B cell (primary cell): ENCODE results near the gene CHTF18. TPM values are rescaled to one million over a fixed set of nuclear protein-coding genes. Genes with fewer than 3 reads are reported as not detected.
A peak's percentile ranks its signal among the peaks of the same experiment; 100 is the strongest.

ENCODE experiments used
- ATAC-seq: fragments of 200-7000 bp; cut with Tn5 transposase; one replicate; pipeline ENCODE4 v1.10.0; 2021; ENCODE audit warnings: low read depth, mild to moderate bottlenecking, moderate number of reproducible peaks, moderate library complexity
- CTCF ChIA-PET: fragments of 350-600 bp; sonication (Branson Sonifier 250); formaldehyde crosslinking; loops from one replicate; lab custom pipeline; 2021; ENCODE audit warnings: antibody characterized with exemption, inconsistent platforms; lab: Charles Lee
- POLR2A ChIA-PET: fragments of 350-600 bp; sonication (Branson Sonifier 250); formaldehyde crosslinking; loops from one replicate; lab custom pipeline; 2021; ENCODE audit warnings: antibody characterized with exemption; lab: Charles Lee
- DNase-seq: peaks from one replicate; pipeline ENCODE4 v3.0.0; 2013
- H2AFZ ChIP-seq: 2 replicates; pipeline ENCODE4 v1.6.1; 2012; ENCODE audit warnings: mild to moderate bottlenecking, low read depth, low read length; ENCODE audit not compliant: insufficient read depth, poor library complexity, severe bottlenecking
- H3K27ac ChIP-seq, 2 donors: 1 replicate in 1 of 2; 2 replicates in 1 of 2; pipeline ENCODE4 v1.5.1; 2012 to 2013; ENCODE audit warnings: low read length in 2 of 2, mild to moderate bottlenecking in 2 of 2, moderate library complexity in 1 of 2
- H3K27me3 ChIP-seq, 4 experiments: fragments of 200-600 bp in 1 of 4; sonication (generic) in 1 of 4; replicated peaks in 1 of 4; 1 replicate in 2 of 4; 2 replicates in 2 of 4; pipeline versions ENCODE4 v1.6.1 to v1.7.0; 2013 to 2016; ENCODE audit warnings: low read length in 3 of 4, mild to moderate bottlenecking in 2 of 4, mixed read lengths in 1 of 4, moderate library complexity in 1 of 4; ENCODE audit not compliant: insufficient read depth in 4 of 4, control insufficient read depth in 3 of 4; ENCODE audit errors: control extremely low read depth in 1 of 4
- H3K36me3 ChIP-seq, 2 experiments: replicated peaks in 1 of 2; 1 replicate in 1 of 2; 2 replicates in 1 of 2; pipeline versions ENCODE4 v1.6.1 to v1.7.1; 2013; ENCODE audit warnings: low read length in 1 of 2; ENCODE audit not compliant: insufficient read depth in 2 of 2, control insufficient read depth in 1 of 2; ENCODE audit errors: control extremely low read depth in 1 of 2, extremely low read depth in 1 of 2
- H3K4me1 ChIP-seq, 2 donors: fragments of 200-600 bp in 1 of 2; sonication (generic) in 1 of 2; 1 replicate in 1 of 2; 2 replicates in 1 of 2; pipeline versions ENCODE4 v1.5.1 to v1.6.1; 2013 to 2017; ENCODE audit warnings: low read length in 2 of 2; ENCODE audit not compliant: control insufficient read depth in 2 of 2, insufficient read depth in 2 of 2
- H3K4me2 ChIP-seq: replicated peaks from 2 replicates; pipeline ENCODE3; 2012; ENCODE audit warnings: mild to moderate bottlenecking, low read depth, low read length; ENCODE audit not compliant: poor library complexity, severe bottlenecking
- H3K4me3 ChIP-seq, 5 experiments: fragments of 200-600 bp in 1 of 5; sonication (generic) in 1 of 5; 1 replicate in 3 of 5; 2 replicates in 2 of 5; pipeline versions ENCODE4 v1.5.1 to v1.7.0; 2011 to 2016; ENCODE audit warnings: low read length in 4 of 5, mild to moderate bottlenecking in 4 of 5, low read depth in 2 of 5, control low read depth in 1 of 5, moderate library complexity in 1 of 5; ENCODE audit not compliant: insufficient read depth in 1 of 5; ENCODE audit errors: control extremely low read depth in 1 of 5, extremely low read depth in 1 of 5
- H3K79me2 ChIP-seq: fragments of 200-600 bp; sonication (generic); one replicate; pipeline ENCODE4 v1.6.0; 2016; ENCODE audit warnings: low read length; ENCODE audit not compliant: control insufficient read depth, insufficient read depth
- H3K9ac ChIP-seq: fragments of 200-600 bp; sonication (generic); 2 replicates; pipeline ENCODE4 v1.6.1; 2017; ENCODE audit warnings: mild to moderate bottlenecking, low read length, moderate library complexity
- H3K9me3 ChIP-seq, 3 donors: one replicate each; pipeline versions ENCODE4 v1.6.1 to v1.7.1; 2013; ENCODE audit warnings: low read length in 2 of 3; ENCODE audit not compliant: control insufficient read depth in 2 of 3, insufficient read depth in 1 of 3; ENCODE audit errors: control extremely low read depth in 1 of 3
- H4K20me1 ChIP-seq: 2 replicates; pipeline ENCODE4 v1.6.0; 2012; ENCODE audit warnings: mild to moderate bottlenecking, low read length; ENCODE audit not compliant: insufficient read depth, control insufficient read depth, poor library complexity, severe bottlenecking
- H3K27ac Mint-ChIP-seq: one replicate; pipeline ENCODE4 v1.8.0; 2021; ENCODE audit warnings: mixed read lengths
- H3K27me3 Mint-ChIP-seq: one replicate; pipeline ENCODE4 v1.8.0; 2021; ENCODE audit warnings: mixed read lengths
- H3K4me1 Mint-ChIP-seq: one replicate; pipeline ENCODE4 v1.8.0; 2021; ENCODE audit warnings: mixed read lengths
- H3K4me3 Mint-ChIP-seq: one replicate; pipeline ENCODE4 v1.8.0; 2021; ENCODE audit warnings: mixed read lengths
- H3K9me3 Mint-ChIP-seq: one replicate; pipeline ENCODE4 v1.8.0; 2022; ENCODE audit warnings: mixed read lengths; ENCODE audit not compliant: insufficient read depth
- EZH2 ChIP-seq: IDR thresholded peaks from 2 replicates; pipeline ENCODE4 v1.6.1; 2012; ENCODE audit warnings: borderline replicate concordance, low read depth, mild to moderate bottlenecking, moderate library complexity, low read length; ENCODE audit not compliant: insufficient read depth, poor library complexity, severe bottlenecking
- WGBS: methylation state at CpG from one replicate; pipeline ENCODE4 v1.1.5; 2013; ENCODE audit warnings: missing lambda C conversion rate; ENCODE audit not compliant: insufficient coverage; 5-methylcytosine and 5-hydroxymethylcytosine counted together
- intact Hi-C: fragments of 100-400 bp; cut with micrococcal nuclease; formaldehyde crosslinking; loops from one replicate; pipeline ENCODE4 v1.10.0; 2022
- polyA plus RNA-seq: library from polyadenylated mRNA; depleted of rRNA; stranded (reverse); fragments of >200 nt; gene quantifications from 2 replicates; pipeline ENCODE4 v1.2.3, GENCODE V29; 2012
- total RNA-seq, 2 donors: library from RNA; stranded (reverse); fragments of 120-200 nt in 1 of 2; gene quantifications; 1 replicate in 1 of 2; 2 replicates in 1 of 2; pipeline versions ENCODE4 v1.2.3 to v1.2.4, GENCODE V29; 2013 to 2022
- TF ChIP-seq, protein P1 (sequence below): fragments of 200-600 bp; IDR thresholded peaks from one replicate; pipeline ENCODE4 v1.8.0; 2022; ENCODE audit warnings: antibody characterized with exemption, mild to moderate bottlenecking

Gene CHTF18
- total and polyA plus RNA-seq, 2 donors (not counting 1 experiment from before 2014, with no cell fraction given) = 72.3 to 76.1 TPM

DNA sequence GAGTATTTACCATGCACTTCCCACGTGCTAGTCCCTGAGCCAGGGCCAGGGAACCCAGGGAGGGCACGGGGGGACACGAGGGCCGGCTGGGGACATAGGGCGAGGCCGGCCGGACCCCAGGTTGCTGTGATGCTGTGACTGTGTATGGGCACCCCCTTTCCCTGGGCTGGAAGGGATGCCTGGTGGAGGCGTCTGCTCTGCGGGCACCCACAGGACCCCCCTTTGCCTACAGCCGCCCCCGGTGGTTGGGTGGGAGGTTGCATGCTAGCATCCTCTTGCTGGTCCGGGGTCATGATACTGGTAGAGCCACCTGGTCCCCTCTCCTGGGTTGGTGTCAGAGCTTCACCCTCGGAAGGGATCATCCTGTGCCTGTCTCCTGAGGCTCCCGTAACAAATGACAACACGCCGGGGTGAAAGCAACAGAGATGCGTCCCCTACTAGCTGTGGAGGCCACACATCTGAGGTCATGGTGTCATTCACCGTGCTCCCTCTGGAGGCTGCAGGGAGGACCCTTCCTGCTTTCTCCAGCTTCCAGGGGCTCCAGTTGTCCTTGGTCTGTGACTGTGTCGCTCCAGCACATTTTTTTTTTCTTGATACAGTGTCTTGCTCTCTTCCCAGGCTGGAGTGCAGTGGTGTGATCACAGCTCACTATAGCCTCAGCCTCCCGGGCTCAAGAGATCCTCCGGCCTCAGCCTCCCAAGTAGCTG, 44.5 kb upstream of the CHTF18 start:
- Mint-ChIP-seq H3K27ac (no peak overlapping the region), H3K4me3 (no peak overlapping the region), H3K9me3 (no peaks in the 10 kb centered on the region), H3K27me3 (no peaks in the 10 kb centered on the region), H3K4me1 (peaks cover 10% of the 10 kb centered on the region)
- Histone ChIP-seq H3K9me3 (no peaks in the 10 kb centered on the region), H3K36me3 (no peaks in the 10 kb centered on the region), H3K27me3 (no peaks in the 10 kb centered on the region), H4K20me1 (peaks cover 9% of the 10 kb centered on the region), H3K27ac (no peak overlapping the region), H2AFZ (no peak overlapping the region), H3K9ac (no peak overlapping the region), H3K4me3 (no peak overlapping the region), H3K4me1 (peaks cover 12 to 18% of the 10 kb centered on the region in 2 donors), H3K79me2 (peaks cover 16% of the 10 kb centered on the region), H3K4me2 (no peak overlapping the region)
- ChIA-PET CTCF (interaction anchor here (0.9 to 5.9 kb wide), 4 partner anchors 23 to 41 kb away, joined by 3 to 26 read pairs (median 8); partner anchors contain the start of genes ANTKMT and METRN), POLR2A (no interaction called here)
- WGBS = 88% methylated on average over 19 of the region's 21 CpGs
- intact Hi-C loops = no loop called here
- peak; percentile 27 for DNase-seq
- TF ChIP-seq EZH2 = no peak
- TF ChIP-seq, protein P1, sequence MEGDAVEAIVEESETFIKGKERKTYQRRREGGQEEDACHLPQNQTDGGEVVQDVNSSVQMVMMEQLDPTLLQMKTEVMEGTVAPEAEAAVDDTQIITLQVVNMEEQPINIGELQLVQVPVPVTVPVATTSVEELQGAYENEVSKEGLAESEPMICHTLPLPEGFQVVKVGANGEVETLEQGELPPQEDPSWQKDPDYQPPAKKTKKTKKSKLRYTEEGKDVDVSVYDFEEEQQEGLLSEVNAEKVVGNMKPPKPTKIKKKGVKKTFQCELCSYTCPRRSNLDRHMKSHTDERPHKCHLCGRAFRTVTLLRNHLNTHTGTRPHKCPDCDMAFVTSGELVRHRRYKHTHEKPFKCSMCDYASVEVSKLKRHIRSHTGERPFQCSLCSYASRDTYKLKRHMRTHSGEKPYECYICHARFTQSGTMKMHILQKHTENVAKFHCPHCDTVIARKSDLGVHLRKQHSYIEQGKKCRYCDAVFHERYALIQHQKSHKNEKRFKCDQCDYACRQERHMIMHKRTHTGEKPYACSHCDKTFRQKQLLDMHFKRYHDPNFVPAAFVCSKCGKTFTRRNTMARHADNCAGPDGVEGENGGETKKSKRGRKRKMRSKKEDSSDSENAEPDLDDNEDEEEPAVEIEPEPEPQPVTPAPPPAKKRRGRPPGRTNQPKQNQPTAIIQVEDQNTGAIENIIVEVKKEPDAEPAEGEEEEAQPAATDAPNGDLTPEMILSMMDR = peak; percentile 39
- no peak for ATAC-seq

- H3K9ac ChIP-seq = no peak overlapping the region
- H2AFZ ChIP-seq = no peak overlapping the region
- no peak for ATAC-seq
- POLR2A ChIA-PET = no interaction called here
- no peak overlapping the region for H3K27ac ChIP-seq
- TF ChIP-seq, protein P1 = no peak
- no peak for TF ChIP-seq EZH2
- peaks cover 0 to 4% of the 10 kb centered on the region in 2 donors for H3K4me1 ChIP-seq
- H3K27ac Mint-ChIP-seq = no peak overlapping the region
- H3K27me3 ChIP-seq = no peaks in the 10 kb centered on the region
- intact Hi-C loops = no loop called here
- no peak overlapping the region for H3K4me3 ChIP-seq
- DNase-seq = no peak
- peaks cover under 1% of the 10 kb centered on the region for H3K79me2 ChIP-seq
- CTCF ChIA-PET = interaction anchor here (2.9 to 5.9 kb wide), 2 partner anchors 25 to 39 kb away, joined by 6 to 26 read pairs; partner anchors contain the start of gene ANTKMT
- H3K36me3 ChIP-seq = no peaks in the 10 kb centered on the region
- H3K4me1 Mint-ChIP-seq = no peaks in the 10 kb centered on the region
- no peak overlapping the region for H3K4me2 ChIP-seq
- no peaks in the 10 kb centered on the region for H3K9me3 Mint-ChIP-seq
- H3K9me3 ChIP-seq = no peaks in the 10 kb centered on the region
- WGBS = 20% methylated on average over 8 of the region's 14 CpGs
- no peaks in the 10 kb centered on the region for H4K20me1 ChIP-seq
- H3K4me3 Mint-ChIP-seq = no peak overlapping the region
- no peaks in the 10 kb centered on the region for H3K27me3 Mint-ChIP-seq
These were observed 42.7 kb upstream of the CHTF18 start for GRCh38 chr16:745739-746138.
